ENCODE data around the gene LDB2. TPM values are rescaled to one million over a fixed set of nuclear protein-coding genes. Genes with fewer than 3 reads are reported as not detected.
A peak's percentile ranks its signal among the peaks of the same experiment; 100 is the strongest.

LDB2 gene
- total RNA-seq, 1 donor from 2014 or later = 4.9 TPM

GRCh38 chr4:16779028-16779675 lies 119.3 kb downstream of the LDB2 start:
- Histone ChIP-seq H3K9ac (ENCODE audit: low read length) (no peak overlapping the region), H3K36me3 (ENCODE audit: insufficient read depth, low read length) (no peaks in the 10 kb centered on the region), H2AFZ (ENCODE audit: low read depth, low read length) (no peak overlapping the region), H3K27me3 (ENCODE audit: insufficient read depth, low read length) (no peaks in the 10 kb centered on the region), H3K4me3 (ENCODE audit: insufficient read depth, low read depth, low read length) (no peak overlapping the region), H3K27ac (ENCODE audit: low read depth, low read length) (peak overlapping the region; percentile 3), H3K79me2 (ENCODE audit: insufficient read depth, low read length) (no peaks in the 10 kb centered on the region), H4K20me1 (ENCODE audit: insufficient read depth, low read length) (no peaks in the 10 kb centered on the region), H3K4me1 (ENCODE audit: insufficient read depth, low read length) (peaks cover 9% of the 10 kb centered on the region), H3K4me2 (ENCODE audit: low read length) (peak overlapping the region; percentile 37), H3K9me3 (ENCODE audit: insufficient read depth, low read depth, low read length) (no peaks in the 10 kb centered on the region)
- peaks cover 2% of the 10 kb centered on the region for H3K27me3 Mint-ChIP-seq (ENCODE audit: low read depth, unreplicated experiment)
- H3K4me1 Mint-ChIP-seq (ENCODE audit: low read depth, unreplicated experiment) = peaks cover under 1% of the 10 kb centered on the region
- DNase-seq (ENCODE audit: low read depth) (peak; percentile 85), FAIRE-seq (peak; percentile 29)
- no peak overlapping the region for H3K4me3 Mint-ChIP-seq (ENCODE audit: unreplicated experiment)
- H3K9me3 Mint-ChIP-seq (ENCODE audit: unreplicated experiment) = peaks cover 2% of the 10 kb centered on the region
- H3K36me3 Mint-ChIP-seq (ENCODE audit: low read depth, unreplicated experiment) = no peaks in the 10 kb centered on the region
- TF ChIP-seq CTCF (IDR thresholded peaks at IDR 0.05; ENCODE audit: insufficient read depth, low read depth, low read length) (no peak), EZH2 (IDR thresholded peaks at IDR 0.05; ENCODE audit: insufficient read depth, low read length) (no peak)
- H3K27ac Mint-ChIP-seq (ENCODE audit: unreplicated experiment) = no peak overlapping the region

GRCh38 chr4:16777726-16778125 lies 120.7 kb downstream of the LDB2 start:
- FAIRE-seq (no peak), DNase-seq (ENCODE audit: low read depth) (no peak)
- no peaks in the 10 kb centered on the region for H3K36me3 ChIP-seq (ENCODE audit: insufficient read depth, low read length)
- no peaks in the 10 kb centered on the region for H3K9me3 ChIP-seq (ENCODE audit: insufficient read depth, low read depth, low read length)
- TF ChIP-seq CTCF (IDR thresholded peaks at IDR 0.05; ENCODE audit: insufficient read depth, low read depth, low read length) (no peak), EZH2 (IDR thresholded peaks at IDR 0.05; ENCODE audit: insufficient read depth, low read length) (no peak)
- no peak overlapping the region for H3K9ac ChIP-seq (ENCODE audit: low read length)
- peaks cover 2% of the 10 kb centered on the region for H3K36me3 Mint-ChIP-seq (ENCODE audit: low read depth, unreplicated experiment)
- H4K20me1 ChIP-seq (ENCODE audit: insufficient read depth, low read length) = no peaks in the 10 kb centered on the region
- no peak overlapping the region for H3K4me3 ChIP-seq (ENCODE audit: insufficient read depth, low read depth, low read length)
- H3K4me2 ChIP-seq (ENCODE audit: low read length) = no peak overlapping the region
- peaks cover 9% of the 10 kb centered on the region for H3K4me1 ChIP-seq (ENCODE audit: insufficient read depth, low read length)
- H2AFZ ChIP-seq (ENCODE audit: low read depth, low read length) = no peak overlapping the region
- no peak overlapping the region for H3K27ac ChIP-seq (ENCODE audit: low read depth, low read length)
- peaks cover 2% of the 10 kb centered on the region for H3K4me1 Mint-ChIP-seq (ENCODE audit: low read depth, unreplicated experiment)
- H3K27ac Mint-ChIP-seq (ENCODE audit: unreplicated experiment) = no peak overlapping the region
- no peaks in the 10 kb centered on the region for H3K27me3 ChIP-seq (ENCODE audit: insufficient read depth, low read length)
- H3K4me3 Mint-ChIP-seq (ENCODE audit: unreplicated experiment) = no peak overlapping the region
- no peaks in the 10 kb centered on the region for H3K79me2 ChIP-seq (ENCODE audit: insufficient read depth, low read length)
- peaks cover 2% of the 10 kb centered on the region for H3K27me3 Mint-ChIP-seq (ENCODE audit: low read depth, unreplicated experiment)
- peaks cover 2% of the 10 kb centered on the region for H3K9me3 Mint-ChIP-seq (ENCODE audit: unreplicated experiment)

GRCh38 chr4:16775411-16776154 lies 122.9 kb downstream of the LDB2 start:
- H3K4me3 ChIP-seq (ENCODE audit: insufficient read depth, low read depth, low read length) = no peak overlapping the region
- no peak for TF ChIP-seq CTCF (IDR thresholded peaks at IDR 0.05; ENCODE audit: insufficient read depth, low read depth, low read length)
- no peak for TF ChIP-seq EZH2 (IDR thresholded peaks at IDR 0.05; ENCODE audit: insufficient read depth, low read length)
- H3K79me2 ChIP-seq (ENCODE audit: insufficient read depth, low read length) = no peaks in the 10 kb centered on the region
- H3K27me3 Mint-ChIP-seq (ENCODE audit: low read depth, unreplicated experiment) = no peaks in the 10 kb centered on the region
- no peak overlapping the region for H3K27ac ChIP-seq (ENCODE audit: low read depth, low read length)
- H3K36me3 ChIP-seq (ENCODE audit: insufficient read depth, low read length) = no peaks in the 10 kb centered on the region
- H3K4me1 Mint-ChIP-seq (ENCODE audit: low read depth, unreplicated experiment) = peaks cover 2% of the 10 kb centered on the region
- H4K20me1 ChIP-seq (ENCODE audit: insufficient read depth, low read length) = no peaks in the 10 kb centered on the region
- no peak overlapping the region for H3K4me2 ChIP-seq (ENCODE audit: low read length)
- H3K4me3 Mint-ChIP-seq (ENCODE audit: unreplicated experiment) = no peak overlapping the region
- H3K27me3 ChIP-seq (ENCODE audit: insufficient read depth, low read length) = no peaks in the 10 kb centered on the region
- no peaks in the 10 kb centered on the region for H3K9me3 ChIP-seq (ENCODE audit: insufficient read depth, low read depth, low read length)
- H3K36me3 Mint-ChIP-seq (ENCODE audit: low read depth, unreplicated experiment) = peaks cover 2% of the 10 kb centered on the region
- H3K4me1 ChIP-seq (ENCODE audit: insufficient read depth, low read length) = peaks cover 9% of the 10 kb centered on the region
- no peak overlapping the region for H2AFZ ChIP-seq (ENCODE audit: low read depth, low read length)
- H3K9ac ChIP-seq (ENCODE audit: low read length) = no peak overlapping the region
- H3K27ac Mint-ChIP-seq (ENCODE audit: unreplicated experiment) = no peak overlapping the region
- no peak for FAIRE-seq
- H3K9me3 Mint-ChIP-seq (ENCODE audit: unreplicated experiment) = no peaks in the 10 kb centered on the region
- DNase-seq (ENCODE audit: low read depth) = no peak

Measured in astrocyte (in vitro differentiated cells and primary cell).